Upper lobe of left lung (tissue), 4 donors: ENCODE results near the gene SPINT2.

Source experiments
- CTCF ChIP-seq, 6 experiments: fragments of 450-650 bp in 4 of 6; fragments of 200-600 bp in 2 of 6; sonication (generic) in 2 of 6; IDR thresholded peaks; one replicate each; pipeline ENCODE4 v1.5.1; 2016 to 2019; ENCODE audit warnings: antibody characterized with exemption in 6 of 6
- POLR2AphosphoS5 ChIP-seq, 2 donors: sonication (generic); formaldehyde crosslinking; IDR thresholded peaks; one replicate each; pipeline ENCODE4 v1.5.1; 2017; ENCODE audit warnings: antibody characterized with exemption in 2 of 2

GRCh38 chr19:38233740-38234251 lies 30.6 kb upstream of the SPINT2 start:
- TF ChIP-seq POLR2AphosphoS5 (IDR thresholded peaks at IDR 0.05) (no peak), CTCF (IDR thresholded peaks at IDR 0.05) (peak; percentile 68 to 81 (median 75))
